ENCODE results near the gene TNFRSF17. TPM values are rescaled to one million over a fixed set of nuclear protein-coding genes. Genes with fewer than 3 reads are reported as not detected.
A peak's percentile ranks its signal among the peaks of the same experiment; 100 is the strongest.

The TNFRSF17 gene
- total and polyA plus RNA-seq, 9 of the 15 experiments (the other 6 are each of a cell fraction or from before 2014, with no cell fraction given) = not detected

DNA sequence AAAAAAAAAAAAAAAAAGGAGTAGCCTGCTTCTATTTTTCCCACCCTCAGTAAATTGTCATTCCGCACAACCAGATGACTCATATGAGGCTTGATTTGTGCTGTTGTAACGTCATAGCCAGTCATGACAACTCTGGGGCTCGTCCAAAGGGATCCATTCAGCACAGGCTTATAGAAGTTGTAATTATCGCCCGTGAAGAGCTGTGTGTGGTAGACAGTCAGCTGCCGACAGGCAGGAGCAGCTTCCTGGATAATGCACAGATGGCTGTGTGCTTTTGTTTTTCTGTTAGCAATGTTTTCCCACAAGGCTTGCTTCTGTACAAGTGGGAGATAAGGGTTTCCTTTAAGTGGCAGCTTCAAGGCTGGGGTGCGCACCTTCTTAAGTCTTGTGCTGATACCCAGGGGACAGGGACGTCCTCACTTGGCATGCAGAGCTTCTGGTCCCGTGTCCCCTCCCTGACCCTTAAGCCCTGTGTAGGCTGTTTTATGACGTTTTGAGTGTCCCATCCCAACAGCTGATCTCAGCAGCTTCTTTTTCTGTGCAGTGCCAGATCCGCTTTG, 37.5 kb downstream of the TNFRSF17 start (continued):
- TF ChIP-seq, protein P1, sequence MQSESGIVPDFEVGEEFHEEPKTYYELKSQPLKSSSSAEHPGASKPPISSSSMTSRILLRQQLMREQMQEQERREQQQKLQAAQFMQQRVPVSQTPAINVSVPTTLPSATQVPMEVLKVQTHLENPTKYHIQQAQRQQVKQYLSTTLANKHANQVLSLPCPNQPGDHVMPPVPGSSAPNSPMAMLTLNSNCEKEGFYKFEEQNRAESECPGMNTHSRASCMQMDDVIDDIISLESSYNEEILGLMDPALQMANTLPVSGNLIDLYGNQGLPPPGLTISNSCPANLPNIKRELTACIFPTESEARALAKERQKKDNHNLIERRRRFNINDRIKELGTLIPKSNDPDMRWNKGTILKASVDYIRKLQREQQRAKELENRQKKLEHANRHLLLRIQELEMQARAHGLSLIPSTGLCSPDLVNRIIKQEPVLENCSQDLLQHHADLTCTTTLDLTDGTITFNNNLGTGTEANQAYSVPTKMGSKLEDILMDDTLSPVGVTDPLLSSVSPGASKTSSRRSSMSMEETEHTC (IDR thresholded peaks at IDR 0.05) = no peak
- TF ChIP-seq ETS2 (tag; IDR thresholded peaks at IDR 0.05; ENCODE audit: borderline replicate concordance, poor library complexity, severe bottlenecking) (no peak), NCOR1 (IDR thresholded peaks at IDR 0.05) (0 out of 2 replicates have a peak, but pooled peaks have one; percentile 19), TEAD1 (CRISPR knock-in tag; IDR thresholded peaks at IDR 0.05) (no peak), MLLT1 (IDR thresholded peaks at IDR 0.05) (no peak), PHF8 (IDR thresholded peaks at IDR 0.05; ENCODE audit: borderline replicate concordance, low read length) (no peak), HNRNPUL1 (IDR thresholded peaks at IDR 0.05; ENCODE audit: low read length) (no peak), CREM (IDR thresholded peaks at IDR 0.05; ENCODE audit: low read depth) (peak; percentile 84), EHMT2 (IDR thresholded peaks at IDR 0.05) (no peak), IRF9 (tag; IDR thresholded peaks at IDR 0.05) (no peak)
- TF ChIP-seq, protein P2, sequence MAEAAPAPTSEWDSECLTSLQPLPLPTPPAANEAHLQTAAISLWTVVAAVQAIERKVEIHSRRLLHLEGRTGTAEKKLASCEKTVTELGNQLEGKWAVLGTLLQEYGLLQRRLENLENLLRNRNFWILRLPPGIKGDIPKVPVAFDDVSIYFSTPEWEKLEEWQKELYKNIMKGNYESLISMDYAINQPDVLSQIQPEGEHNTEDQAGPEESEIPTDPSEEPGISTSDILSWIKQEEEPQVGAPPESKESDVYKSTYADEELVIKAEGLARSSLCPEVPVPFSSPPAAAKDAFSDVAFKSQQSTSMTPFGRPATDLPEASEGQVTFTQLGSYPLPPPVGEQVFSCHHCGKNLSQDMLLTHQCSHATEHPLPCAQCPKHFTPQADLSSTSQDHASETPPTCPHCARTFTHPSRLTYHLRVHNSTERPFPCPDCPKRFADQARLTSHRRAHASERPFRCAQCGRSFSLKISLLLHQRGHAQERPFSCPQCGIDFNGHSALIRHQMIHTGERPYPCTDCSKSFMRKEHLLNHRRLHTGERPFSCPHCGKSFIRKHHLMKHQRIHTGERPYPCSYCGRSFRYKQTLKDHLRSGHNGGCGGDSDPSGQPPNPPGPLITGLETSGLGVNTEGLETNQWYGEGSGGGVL (CRISPR knock-in tag; IDR thresholded peaks at IDR 0.05) = no peak
- TF ChIP-seq, protein P3, sequence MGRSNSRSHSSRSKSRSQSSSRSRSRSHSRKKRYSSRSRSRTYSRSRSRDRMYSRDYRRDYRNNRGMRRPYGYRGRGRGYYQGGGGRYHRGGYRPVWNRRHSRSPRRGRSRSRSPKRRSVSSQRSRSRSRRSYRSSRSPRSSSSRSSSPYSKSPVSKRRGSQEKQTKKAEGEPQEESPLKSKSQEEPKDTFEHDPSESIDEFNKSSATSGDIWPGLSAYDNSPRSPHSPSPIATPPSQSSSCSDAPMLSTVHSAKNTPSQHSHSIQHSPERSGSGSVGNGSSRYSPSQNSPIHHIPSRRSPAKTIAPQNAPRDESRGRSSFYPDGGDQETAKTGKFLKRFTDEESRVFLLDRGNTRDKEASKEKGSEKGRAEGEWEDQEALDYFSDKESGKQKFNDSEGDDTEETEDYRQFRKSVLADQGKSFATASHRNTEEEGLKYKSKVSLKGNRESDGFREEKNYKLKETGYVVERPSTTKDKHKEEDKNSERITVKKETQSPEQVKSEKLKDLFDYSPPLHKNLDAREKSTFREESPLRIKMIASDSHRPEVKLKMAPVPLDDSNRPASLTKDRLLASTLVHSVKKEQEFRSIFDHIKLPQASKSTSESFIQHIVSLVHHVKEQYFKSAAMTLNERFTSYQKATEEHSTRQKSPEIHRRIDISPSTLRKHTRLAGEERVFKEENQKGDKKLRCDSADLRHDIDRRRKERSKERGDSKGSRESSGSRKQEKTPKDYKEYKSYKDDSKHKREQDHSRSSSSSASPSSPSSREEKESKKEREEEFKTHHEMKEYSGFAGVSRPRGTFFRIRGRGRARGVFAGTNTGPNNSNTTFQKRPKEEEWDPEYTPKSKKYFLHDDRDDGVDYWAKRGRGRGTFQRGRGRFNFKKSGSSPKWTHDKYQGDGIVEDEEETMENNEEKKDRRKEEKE (IDR thresholded peaks at IDR 0.05; ENCODE audit: borderline replicate concordance in 1 of 2, control insufficient read depth in 1 of 2, low read depth in 2 of 2, low read length in 1 of 2) = no peak
- TF ChIP-seq, protein P4, sequence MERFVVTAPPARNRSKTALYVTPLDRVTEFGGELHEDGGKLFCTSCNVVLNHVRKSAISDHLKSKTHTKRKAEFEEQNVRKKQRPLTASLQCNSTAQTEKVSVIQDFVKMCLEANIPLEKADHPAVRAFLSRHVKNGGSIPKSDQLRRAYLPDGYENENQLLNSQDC (CRISPR knock-in tag; IDR thresholded peaks at IDR 0.05) = no peak
- TF ChIP-seq, protein P5, sequence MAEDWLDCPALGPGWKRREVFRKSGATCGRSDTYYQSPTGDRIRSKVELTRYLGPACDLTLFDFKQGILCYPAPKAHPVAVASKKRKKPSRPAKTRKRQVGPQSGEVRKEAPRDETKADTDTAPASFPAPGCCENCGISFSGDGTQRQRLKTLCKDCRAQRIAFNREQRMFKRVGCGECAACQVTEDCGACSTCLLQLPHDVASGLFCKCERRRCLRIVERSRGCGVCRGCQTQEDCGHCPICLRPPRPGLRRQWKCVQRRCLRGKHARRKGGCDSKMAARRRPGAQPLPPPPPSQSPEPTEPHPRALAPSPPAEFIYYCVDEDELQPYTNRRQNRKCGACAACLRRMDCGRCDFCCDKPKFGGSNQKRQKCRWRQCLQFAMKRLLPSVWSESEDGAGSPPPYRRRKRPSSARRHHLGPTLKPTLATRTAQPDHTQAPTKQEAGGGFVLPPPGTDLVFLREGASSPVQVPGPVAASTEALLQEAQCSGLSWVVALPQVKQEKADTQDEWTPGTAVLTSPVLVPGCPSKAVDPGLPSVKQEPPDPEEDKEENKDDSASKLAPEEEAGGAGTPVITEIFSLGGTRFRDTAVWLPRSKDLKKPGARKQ (CRISPR knock-in tag; IDR thresholded peaks at IDR 0.05) = no peak
- TF ChIP-seq, protein P6, sequence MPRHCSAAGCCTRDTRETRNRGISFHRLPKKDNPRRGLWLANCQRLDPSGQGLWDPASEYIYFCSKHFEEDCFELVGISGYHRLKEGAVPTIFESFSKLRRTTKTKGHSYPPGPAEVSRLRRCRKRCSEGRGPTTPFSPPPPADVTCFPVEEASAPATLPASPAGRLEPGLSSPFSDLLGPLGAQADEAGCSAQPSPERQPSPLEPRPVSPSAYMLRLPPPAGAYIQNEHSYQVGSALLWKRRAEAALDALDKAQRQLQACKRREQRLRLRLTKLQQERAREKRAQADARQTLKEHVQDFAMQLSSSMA (CRISPR knock-in tag; IDR thresholded peaks at IDR 0.05) = no peak

Data from K562 (cell line).